Cardiac muscle cell (in vitro differentiated cells and primary cell): Measurements from ENCODE around the gene PLD4. TPM values are rescaled to one million over a fixed set of nuclear protein-coding genes. Genes with fewer than 3 reads are reported as not detected.

ENCODE experiments used
- DNase-seq, 2 donors: peaks; one replicate each; pipeline versions ENCODE4 v3.0.0 to v3.0.0-alpha.2; 2010 to 2017; ENCODE audit warnings: low read depth in 1 of 2, low spot score in 1 of 2
- H3K27ac ChIP-seq: fragments of 200-600 bp; sonication (generic); 2 replicates; pipeline ENCODE4 v1.5.1; 2016
- H3K27me3 ChIP-seq: fragments of 200-600 bp; sonication (generic); 2 replicates; pipeline ENCODE4 v1.6.0; 2016; ENCODE audit warnings: control low read depth
- H3K36me3 ChIP-seq: fragments of 200-600 bp; sonication (generic); 2 replicates; pipeline ENCODE4 v1.5.1; 2016; ENCODE audit warnings: control low read depth
- H3K4me1 ChIP-seq: fragments of 200-600 bp; sonication (generic); 2 replicates; pipeline ENCODE4 v1.8.1; 2017; ENCODE audit warnings: low read depth, mild to moderate bottlenecking, mixed run types
- H3K4me3 ChIP-seq: fragments of 200-600 bp; sonication (generic); 2 replicates; pipeline ENCODE4 v1.5.1; 2016; ENCODE audit warnings: mild to moderate bottlenecking
- H3K9me3 ChIP-seq: fragments of 200-600 bp; sonication (generic); 2 replicates; pipeline ENCODE4 v1.5.1; 2017; ENCODE audit warnings: low read depth, mild to moderate bottlenecking, control low read depth
- polyA plus RNA-seq: library from polyadenylated mRNA; unstranded; fragments of >200 nt; fragmentation: Nextera tagmentation; extraction: Ambion mirVana; gene quantifications from 2 replicates; pipeline ENCODE4 v1.2.1, GENCODE V29; 2016
- total RNA-seq: library from RNA; depleted of rRNA; stranded (reverse); fragments of >200 nt; gene quantifications from 2 replicates; pipeline ENCODE4 v1.2.3, GENCODE V29; 2016
- TF ChIP-seq, protein P1 (sequence below): IDR thresholded peaks from 2 replicates; pipeline ENCODE4 v1.5.1; 2012; ENCODE audit warnings: low read depth, mild to moderate bottlenecking, low read length

Gene PLD4
- total and polyA plus RNA-seq, 2 experiments from 2014 or later, result 0.07 to 0.54 TPM

DNA sequence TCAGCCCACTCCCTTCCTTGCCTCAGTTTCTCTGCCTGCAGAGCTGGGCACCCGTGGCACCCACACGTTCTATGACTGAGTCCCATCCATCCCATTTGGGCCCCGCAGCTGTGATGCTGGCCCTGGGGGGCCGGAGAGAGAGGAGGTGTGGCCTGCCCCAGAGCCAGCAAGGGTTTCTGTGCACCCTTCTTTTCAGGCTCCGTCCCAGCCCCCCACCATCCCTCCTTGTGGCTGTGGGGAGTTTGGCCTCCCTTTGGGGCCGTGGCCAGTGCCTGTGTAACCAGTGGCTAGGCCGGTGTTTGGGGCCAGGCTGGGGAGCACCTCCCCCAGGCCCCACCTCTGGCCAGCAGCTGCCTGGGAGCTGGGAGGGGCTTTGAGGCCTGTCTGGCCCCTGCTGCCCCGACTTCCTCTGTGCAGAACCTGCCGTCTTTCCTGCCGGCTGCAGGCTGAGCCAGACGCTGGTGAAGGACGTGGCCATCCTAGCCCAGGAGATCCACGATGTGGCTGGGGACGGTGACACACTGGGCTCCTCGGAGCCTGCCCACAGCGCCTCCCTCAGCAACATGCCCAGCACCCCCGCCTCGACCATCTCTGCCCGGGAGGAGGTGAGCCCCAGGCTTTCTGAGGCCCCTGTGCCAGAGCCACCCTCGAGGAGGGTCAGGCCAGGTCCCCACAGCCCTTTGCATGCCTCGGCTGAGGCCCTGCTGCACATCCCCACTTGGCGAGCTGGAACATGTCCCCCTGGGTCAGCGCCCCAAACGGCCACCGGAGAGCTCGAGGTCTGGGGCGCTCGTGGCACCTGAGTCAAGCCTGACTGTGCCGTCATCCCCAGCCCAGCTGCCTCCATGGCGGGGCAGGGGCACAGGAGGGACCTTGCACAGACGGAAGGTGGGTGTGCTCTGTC is 31.9 kb upstream of the PLD4 start:
- H3K27me3 ChIP-seq, result no peaks in the 10 kb centered on the region
- H3K9me3 ChIP-seq, result no peaks in the 10 kb centered on the region
- TF ChIP-seq, protein P1, sequence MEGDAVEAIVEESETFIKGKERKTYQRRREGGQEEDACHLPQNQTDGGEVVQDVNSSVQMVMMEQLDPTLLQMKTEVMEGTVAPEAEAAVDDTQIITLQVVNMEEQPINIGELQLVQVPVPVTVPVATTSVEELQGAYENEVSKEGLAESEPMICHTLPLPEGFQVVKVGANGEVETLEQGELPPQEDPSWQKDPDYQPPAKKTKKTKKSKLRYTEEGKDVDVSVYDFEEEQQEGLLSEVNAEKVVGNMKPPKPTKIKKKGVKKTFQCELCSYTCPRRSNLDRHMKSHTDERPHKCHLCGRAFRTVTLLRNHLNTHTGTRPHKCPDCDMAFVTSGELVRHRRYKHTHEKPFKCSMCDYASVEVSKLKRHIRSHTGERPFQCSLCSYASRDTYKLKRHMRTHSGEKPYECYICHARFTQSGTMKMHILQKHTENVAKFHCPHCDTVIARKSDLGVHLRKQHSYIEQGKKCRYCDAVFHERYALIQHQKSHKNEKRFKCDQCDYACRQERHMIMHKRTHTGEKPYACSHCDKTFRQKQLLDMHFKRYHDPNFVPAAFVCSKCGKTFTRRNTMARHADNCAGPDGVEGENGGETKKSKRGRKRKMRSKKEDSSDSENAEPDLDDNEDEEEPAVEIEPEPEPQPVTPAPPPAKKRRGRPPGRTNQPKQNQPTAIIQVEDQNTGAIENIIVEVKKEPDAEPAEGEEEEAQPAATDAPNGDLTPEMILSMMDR, result no peak
- no peak for DNase-seq
- no peak overlapping the region for H3K27ac ChIP-seq
- H3K4me3 ChIP-seq, result no peak overlapping the region
- H3K4me1 ChIP-seq, result peaks cover 11% of the 10 kb centered on the region
- peaks cover 1% of the 10 kb centered on the region for H3K36me3 ChIP-seq

DNA sequence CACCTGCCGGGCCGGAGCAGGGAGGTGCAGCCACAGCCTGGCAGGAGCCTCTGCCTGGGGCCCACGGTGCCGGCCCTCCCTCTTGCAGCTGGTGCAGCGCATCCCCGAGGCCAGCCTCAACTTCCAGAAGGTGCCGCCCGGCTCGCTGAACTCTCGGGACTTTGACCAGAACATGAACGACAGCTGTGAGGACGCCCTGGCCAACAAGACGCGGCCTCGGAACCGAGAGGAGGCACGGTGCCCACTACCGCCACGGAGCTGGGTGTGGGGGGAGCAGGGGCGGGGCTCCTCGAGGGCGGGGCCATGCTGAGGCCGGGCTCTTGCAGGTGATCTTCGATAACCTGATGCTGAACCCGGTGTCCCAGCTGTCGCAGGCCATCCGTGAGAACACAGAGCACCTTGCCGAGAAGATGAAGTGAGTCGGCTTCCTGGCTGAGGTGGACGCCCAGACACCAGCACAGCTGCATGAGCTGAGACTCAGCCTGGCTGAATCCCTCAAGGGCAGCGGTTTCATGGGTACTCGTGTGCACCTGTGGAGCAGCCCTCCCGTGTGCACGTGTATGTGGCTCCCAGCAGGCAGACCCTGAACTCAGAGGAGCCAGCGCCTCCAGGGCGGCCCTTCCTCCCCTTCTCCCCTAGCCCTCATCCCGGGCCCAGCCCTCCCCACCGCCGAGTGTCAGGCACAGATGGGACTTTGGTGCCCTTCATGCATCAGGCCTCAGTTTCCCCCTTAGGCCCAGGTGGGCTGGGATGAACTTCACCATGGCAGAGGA is 31.1 kb upstream of the PLD4 start:
- Histone ChIP-seq H3K4me3 (no peak overlapping the region), H3K27ac (no peak overlapping the region), H3K27me3 (no peaks in the 10 kb centered on the region), H3K9me3 (no peaks in the 10 kb centered on the region), H3K36me3 (no peaks in the 10 kb centered on the region), H3K4me1 (peaks cover 11% of the 10 kb centered on the region)
- DNase-seq, result no peak
- TF ChIP-seq, protein P1, result no peak

DNA sequence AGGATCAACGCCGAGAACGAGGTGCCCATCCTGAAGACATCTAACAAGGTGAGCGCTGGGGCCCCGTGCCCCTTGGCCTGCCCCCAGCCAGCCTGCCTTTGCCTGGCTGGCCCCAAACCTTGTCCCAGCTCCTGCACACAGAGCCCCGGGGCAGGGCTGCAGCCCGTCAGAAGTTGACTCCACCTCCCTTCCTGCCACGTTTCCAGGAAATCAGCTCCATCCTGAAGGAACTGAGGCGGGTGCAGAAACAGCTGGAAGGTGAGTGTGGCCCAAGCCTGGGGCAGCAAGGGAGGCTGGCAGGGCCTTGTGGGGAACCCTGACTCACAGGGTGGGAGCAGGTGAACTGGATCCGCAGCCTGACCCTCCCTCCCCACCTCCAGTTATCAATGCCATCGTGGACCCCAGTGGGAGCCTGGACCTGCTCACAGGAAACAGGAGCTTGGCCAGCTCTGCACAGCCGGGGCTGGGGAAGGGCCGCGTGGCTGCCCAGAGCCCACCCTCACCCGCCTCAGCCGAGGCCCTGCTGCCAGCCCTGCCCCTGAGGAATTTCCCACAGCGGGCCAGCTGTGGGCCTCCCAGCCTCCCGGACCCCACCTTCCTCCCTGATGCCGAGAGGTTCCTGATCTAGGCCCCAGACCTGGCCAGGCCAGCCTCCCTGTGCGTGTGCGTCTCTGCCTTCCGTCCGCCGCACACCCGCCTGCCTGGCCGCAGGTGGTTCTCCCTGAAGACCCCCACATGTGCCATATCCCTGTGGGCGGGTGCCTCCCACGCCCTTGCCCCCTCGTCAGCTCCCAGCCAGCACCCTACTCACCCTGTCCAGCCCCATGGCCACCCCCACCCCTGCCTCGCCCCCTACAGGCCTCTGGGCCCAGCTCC is 30.1 kb upstream of the PLD4 start:
- H3K36me3 ChIP-seq, result no peaks in the 10 kb centered on the region
- H3K4me1 ChIP-seq, result peaks cover 11% of the 10 kb centered on the region
- peak in 1 of 2 donors; percentile 28 for DNase-seq
- no peak overlapping the region for H3K27ac ChIP-seq
- no peaks in the 10 kb centered on the region for H3K27me3 ChIP-seq
- no peaks in the 10 kb centered on the region for H3K9me3 ChIP-seq
- no peak overlapping the region for H3K4me3 ChIP-seq
- TF ChIP-seq, protein P1, result no peak

DNA sequence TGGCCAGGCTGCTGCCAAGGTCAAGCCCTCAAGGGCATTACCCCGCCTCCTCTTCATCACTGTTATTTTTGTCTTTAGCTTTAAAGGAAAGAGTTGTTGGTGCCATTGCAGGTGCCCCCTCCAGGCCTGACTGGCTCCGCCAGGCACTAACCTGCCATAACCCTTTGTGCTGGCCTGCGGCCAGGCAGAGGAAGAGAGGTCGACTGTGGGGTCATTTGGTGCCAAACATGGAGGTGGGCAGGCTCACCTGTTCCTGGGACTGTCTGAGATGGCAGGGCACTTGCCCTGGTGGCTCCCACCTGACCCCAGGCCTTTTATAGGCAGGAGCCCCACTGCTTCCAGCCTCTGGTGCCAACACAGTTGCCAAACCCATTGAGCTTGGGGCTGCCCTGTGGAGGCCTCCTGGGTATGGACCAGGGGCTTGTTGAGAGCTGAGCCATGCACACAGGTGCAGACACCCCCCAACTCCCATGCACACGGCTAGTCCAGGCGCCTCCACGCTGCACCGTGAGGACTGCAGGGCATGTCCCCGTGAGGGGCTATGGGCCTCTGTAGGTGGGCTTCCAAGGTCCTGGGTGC is 29.4 kb upstream of the PLD4 start:
- H3K36me3 ChIP-seq, result no peaks in the 10 kb centered on the region
- DNase-seq, result no peak
- TF ChIP-seq, protein P1, result no peak
- H3K27me3 ChIP-seq, result no peaks in the 10 kb centered on the region
- no peak overlapping the region for H3K27ac ChIP-seq
- no peak overlapping the region for H3K4me3 ChIP-seq
- H3K9me3 ChIP-seq, result no peaks in the 10 kb centered on the region
- H3K4me1 ChIP-seq, result peaks cover 11% of the 10 kb centered on the region
